MV-4-11 (cell line): ENCODE measurements around the gene SKIL.
A peak's percentile ranks its signal among the peaks of the same experiment; 100 is the strongest.

Source experiments
- DNase-seq: peaks from one replicate; lab custom pipeline; 2025; lab: John Stamatoyannopoulos, UW

The SKIL gene

GRCh38 chr3:170350515-170351413 lies 6.8 kb upstream of the SKIL start:
- DNase-seq: peak; percentile 13

- DNase-seq: peak; percentile 78
Observed at GRCh38 chr3:170352936-170353335, 4.6 kb upstream of the SKIL start.

GRCh38 chr3:170353485-170353884 lies 4.0 kb upstream of the SKIL start:
- DNase-seq: no peak

GRCh38 chr3:170354760-170355159 lies 2.8 kb upstream of the SKIL start:
- no peak for DNase-seq

GRCh38 chr3:170355738-170356595 lies 1.5 kb upstream of the SKIL start:
- DNase-seq: peak; percentile 86

- DNase-seq: no peak
Observed at GRCh38 chr3:170356596-170357175, 829 bp upstream of the SKIL start.

GRCh38 chr3:170358042-170359010 lies 811 bp downstream of the SKIL start:
- peak; percentile 43 for DNase-seq

- DNase-seq: no peak
Observed at GRCh38 chr3:170359178-170359704, 1.7 kb downstream of the SKIL start.

- no peak for DNase-seq
Observed at GRCh38 chr3:170360466-170360865, 3.0 kb downstream of the SKIL start.

GRCh38 chr3:170360916-170361315 lies 3.4 kb downstream of the SKIL start:
- peak; percentile 35 for DNase-seq

GRCh38 chr3:170361711-170362110 lies 4.2 kb downstream of the SKIL start:
- no peak for DNase-seq

GRCh38 chr3:170363471-170363994 lies 6.0 kb downstream of the SKIL start:
- DNase-seq: no peak

GRCh38 chr3:170364965-170365364 lies 7.5 kb downstream of the SKIL start:
- no peak for DNase-seq

- no peak for DNase-seq
Observed at GRCh38 chr3:170367797-170368196, 10.3 kb downstream of the SKIL start.

- no peak for DNase-seq
Observed at GRCh38 chr3:170368921-170369320, 11.4 kb downstream of the SKIL start.

GRCh38 chr3:170372190-170372879 lies 14.8 kb downstream of the SKIL start:
- DNase-seq: no peak

GRCh38 chr3:170383567-170383966 lies 26.1 kb downstream of the SKIL start:
- no peak for DNase-seq

- DNase-seq: no peak
Observed at GRCh38 chr3:170386468-170386867, 29.0 kb downstream of the SKIL start.

GRCh38 chr3:170387950-170388349 lies 30.4 kb downstream of the SKIL start:
- DNase-seq: peak; percentile 47

- no peak for DNase-seq
Observed at GRCh38 chr3:170391108-170391507, 33.6 kb downstream of the SKIL start.
